ENCODE results near the gene TAS2R40.

- TF ChIP-seq CTCF (IDR thresholded peaks at IDR 0.05) (no peak), EZH2phosphoT487 (IDR thresholded peaks at IDR 0.05; ENCODE audit: borderline replicate concordance, low read depth) (no peak), POLR2AphosphoS5 (IDR thresholded peaks at IDR 0.05; ENCODE audit: low read depth, low read length) (no peak), TAF1 (IDR thresholded peaks at IDR 0.05; ENCODE audit: borderline replicate concordance, low read depth, low read length) (no peak), FOSL2 (IDR thresholded peaks at IDR 0.05; ENCODE audit: borderline replicate concordance, low read depth) (no peak), RFX5 (IDR thresholded peaks at IDR 0.05; ENCODE audit: low read length) (no peak), SMC3 (IDR thresholded peaks at IDR 0.05; ENCODE audit: low read depth, low read length) (no peak), NFIC (IDR thresholded peaks at IDR 0.05; ENCODE audit: borderline replicate concordance) (no peak), EP300 (IDR thresholded peaks at IDR 0.05; ENCODE audit: borderline replicate concordance in 1 of 2, low read depth in 1 of 2, low read length in 1 of 2) (no peak)
- TF ChIP-seq, protein P1, sequence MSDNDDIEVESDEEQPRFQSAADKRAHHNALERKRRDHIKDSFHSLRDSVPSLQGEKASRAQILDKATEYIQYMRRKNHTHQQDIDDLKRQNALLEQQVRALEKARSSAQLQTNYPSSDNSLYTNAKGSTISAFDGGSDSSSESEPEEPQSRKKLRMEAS (IDR thresholded peaks at IDR 0.05; ENCODE audit: low read depth), result no peak
Measured at GRCh38 chr7:143234533-143234875, 12.7 kb downstream of the TAS2R40 start.

Measured in SK-N-SH (cell line).